Measurements from ENCODE around the gene UBE3D.
"Not testable (repeated sequence)": the region's sequence is repeated elsewhere in the genome, so short reads cannot be mapped to it uniquely, and the experiment has no call there.

UBE3D gene

GRCh38 chr6:82971877-82972460, 93.7 kb downstream of the UBE3D start:
- no peak for DNase-seq

- no peak for DNase-seq
These were observed 94.8 kb downstream of the UBE3D start for GRCh38 chr6:82970839-82971238.

- DNase-seq = no peak
These were observed 96.9 kb downstream of the UBE3D start for GRCh38 chr6:82968708-82969107.

- no peak for DNase-seq
These were observed 102.3 kb downstream of the UBE3D start for GRCh38 chr6:82963191-82963925.

GRCh38 chr6:82959385-82959941, 106.2 kb downstream of the UBE3D start:
- DNase-seq = no peak

- no peak for DNase-seq
These were observed 107.1 kb downstream of the UBE3D start for GRCh38 chr6:82958551-82958950.

GRCh38 chr6:82957868-82958245, 107.8 kb downstream of the UBE3D start:
- DNase-seq = no peak

- no peak for DNase-seq
These were observed 108.3 kb downstream of the UBE3D start for GRCh38 chr6:82957171-82957867.

GRCh38 chr6:82955841-82956240, 109.8 kb downstream of the UBE3D start:
- DNase-seq = no peak

- DNase-seq = no peak
These were observed 110.6 kb downstream of the UBE3D start for GRCh38 chr6:82954937-82955577.

GRCh38 chr6:82954356-82954755, 111.3 kb downstream of the UBE3D start:
- DNase-seq = no peak

GRCh38 chr6:82953871-82954270, 111.8 kb downstream of the UBE3D start:
- no peak for DNase-seq

- DNase-seq = no peak
These were observed 113.7 kb downstream of the UBE3D start for GRCh38 chr6:82951935-82952334.

- DNase-seq = no peak
These were observed 114.3 kb downstream of the UBE3D start for GRCh38 chr6:82951389-82951788.

GRCh38 chr6:82930915-82931314, 134.7 kb downstream of the UBE3D start:
- not testable (repeated sequence) for DNase-seq

GRCh38 chr6:82924799-82925535, 140.7 kb downstream of the UBE3D start:
- no peak for DNase-seq

- no peak for DNase-seq
These were observed 144.4 kb downstream of the UBE3D start for GRCh38 chr6:82921258-82921657.

GRCh38 chr6:82917346-82918064, 148.1 kb downstream of the UBE3D start:
- DNase-seq = no peak

- DNase-seq = no peak
These were observed 150.0 kb downstream of the UBE3D start for GRCh38 chr6:82915666-82916065.

- DNase-seq = no peak
These were observed 151.1 kb downstream of the UBE3D start for GRCh38 chr6:82914511-82914910.

GRCh38 chr6:82910820-82911219, 154.8 kb downstream of the UBE3D start:
- no peak for DNase-seq

- DNase-seq = no peak
These were observed 155.2 kb downstream of the UBE3D start for GRCh38 chr6:82910395-82910794.

All from effector CD8-positive, alpha-beta T cell (primary cell).